ENCODE data around the gene CCDC86.

Gene CCDC86

GRCh38 chr11:60891103-60891741 is 49.3 kb downstream of the CCDC86 start:
- no peak for DNase-seq (ENCODE audit: low spot score)

DNA sequence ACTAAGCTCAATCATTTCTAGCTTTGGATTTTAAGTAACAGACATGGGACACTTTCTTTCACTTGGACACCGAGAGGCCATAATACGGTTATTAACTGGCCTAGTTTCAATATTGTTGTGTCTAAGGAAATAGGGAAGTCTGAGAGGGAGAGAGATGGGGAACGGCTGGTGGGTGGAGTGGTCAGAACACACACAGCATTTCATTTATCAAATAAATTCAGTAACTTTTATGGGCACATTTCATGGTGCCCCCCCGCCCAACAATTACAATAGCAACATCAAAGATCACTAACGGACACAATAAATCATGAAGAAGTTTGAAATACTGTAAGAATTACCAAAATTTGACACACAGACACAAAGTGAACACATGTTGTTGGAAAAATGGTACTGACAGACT is 53.8 kb downstream of the CCDC86 start:
- DNase-seq (ENCODE audit: low spot score) = no peak

GRCh38 chr11:60897496-60897895 is 55.6 kb downstream of the CCDC86 start:
- DNase-seq (ENCODE audit: low spot score) = no peak

GRCh38 chr11:60899046-60899936 is 57.4 kb downstream of the CCDC86 start:
- DNase-seq (ENCODE audit: low spot score) = peak; percentile 68

DNA sequence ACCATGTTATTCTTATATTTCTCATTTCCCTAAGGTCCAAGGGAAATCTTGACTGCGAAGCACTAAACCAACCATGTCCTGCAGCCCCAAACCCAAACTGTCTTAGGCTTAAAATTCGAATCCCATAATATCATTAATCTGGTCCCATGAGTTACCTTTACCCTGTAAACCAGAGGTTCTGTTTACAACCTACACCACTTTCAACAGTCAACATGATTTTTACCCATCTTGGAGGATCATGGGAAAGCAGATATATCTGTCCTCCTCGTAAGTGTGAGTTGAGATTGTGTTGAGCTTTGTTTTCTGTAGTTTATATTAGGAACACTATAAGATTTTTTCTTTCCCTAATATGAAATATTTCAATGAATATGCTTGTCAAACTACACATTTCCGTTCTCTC is 58.1 kb downstream of the CCDC86 start:
- no peak for DNase-seq (ENCODE audit: low spot score)
